M059J (cell line): ENCODE measurements around the gene CDC42BPA. TPM values are rescaled to one million over a fixed set of nuclear protein-coding genes. Genes with fewer than 3 reads are reported as not detected.

Source experiments
- DNase-seq: peaks from one replicate; pipeline ENCODE4 v3.0.0-alpha.2; 2012; ENCODE audit warnings: low read depth
- total RNA-seq: library from RNA; depleted of rRNA; stranded (reverse); fragments of >200 nt; shearing (Covaris generic); gene quantifications from 2 replicates; pipeline ENCODE4 v1.2.3, GENCODE V29; 2014; rRNA removed

Gene CDC42BPA
- total RNA-seq, 1 experiment from 2014 or later = 21.6 TPM

GRCh38 chr1:226948480-226948879, 369.8 kb downstream of the CDC42BPA start:
- no peak for DNase-seq

GRCh38 chr1:226948051-226948450, 370.2 kb downstream of the CDC42BPA start:
- no peak for DNase-seq

- no peak for DNase-seq
These were observed 371.5 kb downstream of the CDC42BPA start for GRCh38 chr1:226946841-226947240.

GRCh38 chr1:226946285-226946684, 372.0 kb downstream of the CDC42BPA start:
- DNase-seq = no peak

- DNase-seq = no peak
These were observed 372.4 kb downstream of the CDC42BPA start for GRCh38 chr1:226945858-226946245.

GRCh38 chr1:226945106-226945857, 373.0 kb downstream of the CDC42BPA start:
- no peak for DNase-seq

GRCh38 chr1:226943927-226944326, 374.4 kb downstream of the CDC42BPA start:
- no peak for DNase-seq

GRCh38 chr1:226943156-226943555, 375.1 kb downstream of the CDC42BPA start:
- no peak for DNase-seq

- DNase-seq = no peak
These were observed 375.9 kb downstream of the CDC42BPA start for GRCh38 chr1:226942392-226942791.

GRCh38 chr1:226940806-226941067, 377.6 kb downstream of the CDC42BPA start:
- DNase-seq = no peak

- peak; percentile 100 for DNase-seq
These were observed 378.1 kb downstream of the CDC42BPA start, which contains the start of gene COQ8A for GRCh38 chr1:226940029-226940805. Gene COQ8A (plus strand): TSS chr1:226940294. CDS start chr1:226961386, 21,092 bp downstream.

Other genes with a start within 250 kb of the CDC42BPA start
- gene ZNF678, start 245.1 kb upstream of the CDC42BPA start, total RNA-seq = 2.0 and 4.1 TPM in 2 replicates